ENCODE measurements around the gene VWA3A.

GRCh38 chr16:22171953-22172352 lies 79.6 kb downstream of the VWA3A start:
- TF ChIP-seq EZH2phosphoT487 (IDR thresholded peaks at IDR 0.05; ENCODE audit: borderline replicate concordance) = no peak
- TF ChIP-seq CTCF (IDR thresholded peaks at IDR 0.05 in 2 of 3, conservative IDR thresholded peaks at IDR 0.05 in 1 of 3; ENCODE audit: borderline replicate concordance in 1 of 3, insufficient read depth in 1 of 3, low read depth in 2 of 3, low read length in 2 of 3) = no peak
- TF ChIP-seq POLR2A (IDR thresholded peaks at IDR 0.05; ENCODE audit: borderline replicate concordance, extremely low read depth, insufficient read depth, insufficient read length) = no peak
- no peak for TF ChIP-seq YY1 (IDR thresholded peaks at IDR 0.05; ENCODE audit: extremely low read depth, insufficient replicate concordance, low read depth, low read length)
- TF ChIP-seq FOSL1 (IDR thresholded peaks at IDR 0.05; ENCODE audit: low read depth) = no peak
- no peak for TF ChIP-seq EZH2 (IDR thresholded peaks at IDR 0.05)
- no peak for TF ChIP-seq ATF3 (IDR thresholded peaks at IDR 0.05)
- no peak for TF ChIP-seq REST (IDR thresholded peaks at IDR 0.05; ENCODE audit: low read depth)
- no peak for TF ChIP-seq ZNF274 (IDR thresholded peaks at IDR 0.05; ENCODE audit: low read depth, low read length)
- no peak for TF ChIP-seq ZBTB33 (IDR thresholded peaks at IDR 0.05; ENCODE audit: extremely low read depth, insufficient replicate concordance, low read length)
- no peak for TF ChIP-seq SIN3A (IDR thresholded peaks at IDR 0.05; ENCODE audit: low read depth)
- TF ChIP-seq MAX (IDR thresholded peaks at IDR 0.05) = no peak

All from HCT116 (cell line).